PC-9 (cell line): ENCODE data around the gene PXN. TPM values are rescaled to one million over a fixed set of nuclear protein-coding genes. Genes with fewer than 3 reads are reported as not detected.

Experiments
- BruUV-seq: library from RNA; stranded (reverse); fragments of 400-500 nt; replicated peaks from 2 replicates; lab custom pipeline; 2021; lab: Mats Ljungman, UMichigan
- CTCF ChIA-PET: fragments of 300-600 bp; sonication (Branson Sonifier 250); formaldehyde crosslinking; loops from one replicate; lab custom pipeline; 2022; ENCODE audit warnings: antibody characterized with exemption; lab: Charles Lee
- POLR2A ChIA-PET: fragments of 300-600 bp; sonication (Branson Sonifier 250); formaldehyde crosslinking; loops from one replicate; lab custom pipeline; 2022; ENCODE audit warnings: antibody characterized with exemption; ENCODE audit not compliant: unreplicated experiment; lab: Charles Lee
- DNase-seq, 2 experiments: peaks; one replicate each; pipeline versions ENCODE4 v3.0.0 to v3.0.0-alpha.2; 2015 to 2022; ENCODE audit warnings: mixed read lengths in 1 of 2
- H2AFZ ChIP-seq: fragments of 200-600 bp; sonication (generic); 2 replicates; pipeline ENCODE4 v1.8.1; 2017; ENCODE audit warnings: antibody characterized with exemption
- H3F3A ChIP-seq: fragments of 200-600 bp; sonication (generic); 2 replicates; pipeline ENCODE4 v1.8.1; 2017; ENCODE audit warnings: antibody characterized with exemption, mild to moderate bottlenecking, low read depth; ENCODE audit not compliant: insufficient read depth
- H3K27ac ChIP-seq: fragments of 200-600 bp; sonication (generic); 2 replicates; pipeline ENCODE4 v1.6.1; 2016; ENCODE audit warnings: mixed run types
- H3K27me3 ChIP-seq: fragments of 200-600 bp; sonication (generic); 2 replicates; pipeline ENCODE4 v1.6.1; 2016; ENCODE audit warnings: low read depth, mixed run types; ENCODE audit not compliant: insufficient read depth
- H3K36me3 ChIP-seq: fragments of 200-600 bp; sonication (generic); 2 replicates; pipeline ENCODE4 v1.6.1; 2016; ENCODE audit warnings: low read depth, mixed run types
- H3K4me1 ChIP-seq: fragments of 200-600 bp; sonication (generic); replicated peaks from 2 replicates; pipeline ENCODE4 v1.6.1; 2016; ENCODE audit warnings: mixed run types; ENCODE audit not compliant: insufficient read depth
- H3K4me2 ChIP-seq: fragments of 200-600 bp; sonication (generic); 2 replicates; pipeline ENCODE4 v1.6.1; 2017; ENCODE audit warnings: mixed run types
- H3K4me3 ChIP-seq: fragments of 200-600 bp; sonication (generic); 2 replicates; pipeline ENCODE4 v1.6.1; 2016; ENCODE audit warnings: mixed run types
- H3K79me2 ChIP-seq: fragments of 200-600 bp; sonication (generic); 2 replicates; pipeline ENCODE4 v1.6.1; 2017; ENCODE audit warnings: low read depth, mixed run types
- H3K9me2 ChIP-seq: fragments of 200-600 bp; sonication (generic); 2 replicates; pipeline ENCODE4 v1.8.1; 2017; ENCODE audit warnings: mild to moderate bottlenecking; ENCODE audit not compliant: insufficient read depth
- H3K9me3 ChIP-seq: fragments of 200-600 bp; sonication (generic); 2 replicates; pipeline ENCODE4 v1.8.1; 2016; ENCODE audit warnings: low read depth; ENCODE audit not compliant: insufficient read depth
- H4K20me1 ChIP-seq: fragments of 200-600 bp; sonication (generic); 2 replicates; pipeline ENCODE4 v1.8.1; 2017; ENCODE audit not compliant: insufficient read depth
- CTCF ChIP-seq: fragments of 200-600 bp; sonication (generic); conservative IDR thresholded peaks from 2 replicates; pipeline ENCODE4 v1.6.1; 2017; ENCODE audit warnings: mixed run types, antibody characterized with exemption, mild to moderate bottlenecking, moderate library complexity
- EZH2 ChIP-seq: fragments of 200-600 bp; sonication (generic); IDR thresholded peaks from 2 replicates; pipeline ENCODE4 v1.8.0; 2017; ENCODE audit warnings: antibody characterized with exemption, low read depth
- intact Hi-C: fragments of 100-400 bp; cut with micrococcal nuclease; formaldehyde crosslinking; loops from one replicate; pipeline ENCODE4 v1.10.0; 2022; ENCODE audit not compliant: unreplicated experiment
- total RNA-seq: library from RNA; stranded (reverse); gene quantifications from 2 replicates; pipeline ENCODE4 v1.2.3, GENCODE V29; 2021

Gene PXN
- total RNA-seq, 1 experiment from 2014 or later: 218 TPM

- no peaks in the 10 kb centered on the region for H3K79me2 ChIP-seq
- no TSS peak for BruUV-seq
- intact Hi-C loops: no loop called here
- no peaks in the 10 kb centered on the region for H3K27me3 ChIP-seq
- H3K9me3 ChIP-seq: no peaks in the 10 kb centered on the region
- no peak overlapping the region for H3K4me3 ChIP-seq
- H3K9me2 ChIP-seq: no peaks in the 10 kb centered on the region
- H3K4me2 ChIP-seq: no peak overlapping the region
- DNase-seq: no peak
- H2AFZ ChIP-seq: no peak overlapping the region
- H4K20me1 ChIP-seq: no peaks in the 10 kb centered on the region
- no peaks in the 10 kb centered on the region for H3K4me1 ChIP-seq
- POLR2A ChIA-PET: no interaction called here
- H3K36me3 ChIP-seq: peaks cover 5% of the 10 kb centered on the region; the same call in 1 of the 2 replicates
- TF ChIP-seq EZH2 (no peak), CTCF (no peak)
- H3K27ac ChIP-seq: no peak overlapping the region
- CTCF ChIA-PET: no interaction called here
- no peaks in the 10 kb centered on the region for H3F3A ChIP-seq
These were observed 94.9 kb downstream of the PXN start for GRCh38 chr12:120170631-120171030.

GRCh38 chr12:120169946-120170345 is 95.6 kb downstream of the PXN start:
- Histone ChIP-seq H3K9me3 (no peaks in the 10 kb centered on the region), H3K36me3 (peaks cover 5% of the 10 kb centered on the region; the same call in 1 of the 2 replicates), H3K9me2 (no peaks in the 10 kb centered on the region), H3F3A (no peaks in the 10 kb centered on the region), H3K27ac (no peak overlapping the region), H3K4me1 (no peaks in the 10 kb centered on the region), H4K20me1 (no peaks in the 10 kb centered on the region), H3K4me2 (no peak overlapping the region), H3K27me3 (no peaks in the 10 kb centered on the region), H3K4me3 (no peak overlapping the region), H2AFZ (no peak overlapping the region), H3K79me2 (no peaks in the 10 kb centered on the region)
- BruUV-seq: no TSS peak
- ChIA-PET CTCF (no interaction called here), POLR2A (no interaction called here)
- intact Hi-C loops: no loop called here
- no peak for DNase-seq
- TF ChIP-seq EZH2 (no peak), CTCF (no peak)

GRCh38 chr12:120168337-120168736 is 97.2 kb downstream of the PXN start:
- Histone ChIP-seq H3K9me2 (no peaks in the 10 kb centered on the region), H3K36me3 (no peaks in the 10 kb centered on the region), H3K4me1 (no peaks in the 10 kb centered on the region), H2AFZ (no peak overlapping the region), H3K27ac (no peak overlapping the region), H3K79me2 (no peaks in the 10 kb centered on the region), H3K4me3 (no peak overlapping the region), H3K4me2 (no peak overlapping the region), H3F3A (no peaks in the 10 kb centered on the region), H4K20me1 (no peaks in the 10 kb centered on the region), H3K27me3 (no peaks in the 10 kb centered on the region), H3K9me3 (no peaks in the 10 kb centered on the region)
- TF ChIP-seq EZH2 (no peak), CTCF (no peak)
- POLR2A ChIA-PET: no interaction called here
- BruUV-seq: no TSS peak
- CTCF ChIA-PET: interaction anchor here (0.6 kb wide), 1 partner anchor 217 kb away, joined by 3 read pairs; no protein-coding TSS in a partner anchor
- intact Hi-C loops: no loop called here
- DNase-seq: no peak
